Mesothelial cell of epicardium (in vitro differentiated cells): ENCODE data around the gene SYT1. TPM values are rescaled to one million over a fixed set of nuclear protein-coding genes. Genes with fewer than 3 reads are reported as not detected.

Experiments used
- DNase-seq, 2 experiments: peaks; one replicate each; pipeline ENCODE4 v3.0.0; 2021; ENCODE audit warnings: low spot score in 2 of 2; ENCODE audit not compliant: unreplicated experiment in 2 of 2
- H3K27ac Mint-ChIP-seq: 2 replicates; pipeline ENCODE4 v1.8.0; 2021; ENCODE audit warnings: mixed read lengths
- H3K27me3 Mint-ChIP-seq: 2 replicates; pipeline ENCODE4 v1.8.0; 2021; ENCODE audit warnings: low read depth, mixed read lengths
- H3K36me3 Mint-ChIP-seq: 2 replicates; pipeline ENCODE4 v1.8.0; 2021; ENCODE audit warnings: mixed read lengths
- H3K4me1 Mint-ChIP-seq: 2 replicates; pipeline ENCODE4 v1.8.0; 2021; ENCODE audit warnings: mixed read lengths
- H3K4me3 Mint-ChIP-seq: 2 replicates; pipeline ENCODE4 v1.8.0; 2021; ENCODE audit warnings: mild to moderate bottlenecking, moderate library complexity, mixed read lengths
- H3K9me3 Mint-ChIP-seq: 2 replicates; pipeline ENCODE4 v1.8.0; 2021; ENCODE audit warnings: mixed read lengths
- total RNA-seq: library from RNA; stranded (reverse); gene quantifications from 3 replicates; pipeline ENCODE4 v1.2.1, GENCODE V29; 2021
- TF ChIP-seq, protein P1 (sequence below): fragments of 200-600 bp; sonication (generic); IDR thresholded peaks from one replicate; pipeline ENCODE4 v1.5.0; 2021; ENCODE audit warnings: antibody characterized with exemption; ENCODE audit not compliant: unreplicated experiment

The SYT1 gene
- total RNA-seq, 1 donor from 2014 or later = 13.6 TPM

DNA sequence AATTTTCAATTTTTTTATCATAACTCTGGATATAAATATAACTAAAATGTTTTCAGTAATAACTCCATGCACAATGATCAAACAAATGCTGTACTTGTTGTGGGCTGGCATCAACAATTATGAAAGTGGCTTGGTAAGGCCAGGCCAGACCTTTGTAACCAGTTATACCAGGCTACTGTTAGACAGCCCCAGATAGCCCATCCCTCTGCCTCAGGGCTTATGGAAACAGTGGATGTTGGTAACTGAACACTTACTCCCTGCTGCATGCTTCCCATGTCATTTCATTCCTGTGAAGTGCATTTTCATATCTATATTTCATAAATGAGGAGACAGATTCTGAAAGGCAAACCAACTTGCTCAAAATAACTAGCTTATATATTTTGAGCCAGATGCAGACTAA, 195.0 kb downstream of the SYT1 start:
- no peaks in the 10 kb centered on the region for H3K36me3 Mint-ChIP-seq
- no peak for DNase-seq
- H3K27me3 Mint-ChIP-seq = no peaks in the 10 kb centered on the region
- H3K27ac Mint-ChIP-seq = no peak overlapping the region
- H3K4me3 Mint-ChIP-seq = no peak overlapping the region
- TF ChIP-seq, protein P1, sequence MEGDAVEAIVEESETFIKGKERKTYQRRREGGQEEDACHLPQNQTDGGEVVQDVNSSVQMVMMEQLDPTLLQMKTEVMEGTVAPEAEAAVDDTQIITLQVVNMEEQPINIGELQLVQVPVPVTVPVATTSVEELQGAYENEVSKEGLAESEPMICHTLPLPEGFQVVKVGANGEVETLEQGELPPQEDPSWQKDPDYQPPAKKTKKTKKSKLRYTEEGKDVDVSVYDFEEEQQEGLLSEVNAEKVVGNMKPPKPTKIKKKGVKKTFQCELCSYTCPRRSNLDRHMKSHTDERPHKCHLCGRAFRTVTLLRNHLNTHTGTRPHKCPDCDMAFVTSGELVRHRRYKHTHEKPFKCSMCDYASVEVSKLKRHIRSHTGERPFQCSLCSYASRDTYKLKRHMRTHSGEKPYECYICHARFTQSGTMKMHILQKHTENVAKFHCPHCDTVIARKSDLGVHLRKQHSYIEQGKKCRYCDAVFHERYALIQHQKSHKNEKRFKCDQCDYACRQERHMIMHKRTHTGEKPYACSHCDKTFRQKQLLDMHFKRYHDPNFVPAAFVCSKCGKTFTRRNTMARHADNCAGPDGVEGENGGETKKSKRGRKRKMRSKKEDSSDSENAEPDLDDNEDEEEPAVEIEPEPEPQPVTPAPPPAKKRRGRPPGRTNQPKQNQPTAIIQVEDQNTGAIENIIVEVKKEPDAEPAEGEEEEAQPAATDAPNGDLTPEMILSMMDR = no peak
- H3K9me3 Mint-ChIP-seq = no peaks in the 10 kb centered on the region
- H3K4me1 Mint-ChIP-seq = peaks cover 24% of the 10 kb centered on the region

GRCh38 chr12:79063258-79063657, 198.7 kb downstream of the SYT1 start:
- no peak overlapping the region for H3K27ac Mint-ChIP-seq
- no peaks in the 10 kb centered on the region for H3K9me3 Mint-ChIP-seq
- no peak overlapping the region for H3K4me3 Mint-ChIP-seq
- H3K36me3 Mint-ChIP-seq = no peaks in the 10 kb centered on the region
- TF ChIP-seq, protein P1 = no peak
- no peaks in the 10 kb centered on the region for H3K27me3 Mint-ChIP-seq
- DNase-seq = no peak
- peaks cover 19% of the 10 kb centered on the region for H3K4me1 Mint-ChIP-seq

GRCh38 chr12:79067977-79068376, 203.4 kb downstream of the SYT1 start:
- Mint-ChIP-seq H3K4me3 (no peak overlapping the region), H3K27ac (no peak overlapping the region), H3K36me3 (no peaks in the 10 kb centered on the region), H3K9me3 (no peaks in the 10 kb centered on the region), H3K27me3 (no peaks in the 10 kb centered on the region), H3K4me1 (peaks cover 4% of the 10 kb centered on the region)
- TF ChIP-seq, protein P1 = no peak
- DNase-seq = no peak

DNA sequence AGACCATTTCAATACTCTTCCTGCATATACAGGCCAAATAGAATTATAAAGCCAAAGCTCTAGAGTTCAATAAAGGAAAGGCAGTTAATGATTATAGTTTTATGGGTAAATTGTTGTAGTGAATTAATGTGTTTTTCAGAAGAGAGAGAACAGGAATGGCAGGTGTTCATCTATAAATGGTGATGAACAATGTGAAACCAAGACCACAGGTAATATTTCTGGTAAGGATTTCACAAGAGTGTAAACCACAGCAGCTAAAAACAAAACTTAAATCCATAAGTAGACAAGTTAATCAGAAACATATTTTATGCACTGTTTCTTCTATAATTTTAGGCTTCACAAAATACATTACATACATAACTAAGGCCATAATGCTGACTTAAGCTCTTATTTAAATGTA, 204.4 kb downstream of the SYT1 start:
- DNase-seq = no peak
- Mint-ChIP-seq H3K9me3 (no peaks in the 10 kb centered on the region), H3K4me3 (no peak overlapping the region), H3K36me3 (no peaks in the 10 kb centered on the region), H3K4me1 (no peaks in the 10 kb centered on the region), H3K27ac (no peak overlapping the region), H3K27me3 (no peaks in the 10 kb centered on the region)
- TF ChIP-seq, protein P1 = no peak

GRCh38 chr12:79071498-79071897, 206.9 kb downstream of the SYT1 start:
- Mint-ChIP-seq H3K4me1 (no peaks in the 10 kb centered on the region), H3K36me3 (no peaks in the 10 kb centered on the region), H3K4me3 (no peak overlapping the region), H3K9me3 (no peaks in the 10 kb centered on the region), H3K27me3 (no peaks in the 10 kb centered on the region), H3K27ac (no peak overlapping the region)
- TF ChIP-seq, protein P1 = no peak
- DNase-seq = no peak

DNA sequence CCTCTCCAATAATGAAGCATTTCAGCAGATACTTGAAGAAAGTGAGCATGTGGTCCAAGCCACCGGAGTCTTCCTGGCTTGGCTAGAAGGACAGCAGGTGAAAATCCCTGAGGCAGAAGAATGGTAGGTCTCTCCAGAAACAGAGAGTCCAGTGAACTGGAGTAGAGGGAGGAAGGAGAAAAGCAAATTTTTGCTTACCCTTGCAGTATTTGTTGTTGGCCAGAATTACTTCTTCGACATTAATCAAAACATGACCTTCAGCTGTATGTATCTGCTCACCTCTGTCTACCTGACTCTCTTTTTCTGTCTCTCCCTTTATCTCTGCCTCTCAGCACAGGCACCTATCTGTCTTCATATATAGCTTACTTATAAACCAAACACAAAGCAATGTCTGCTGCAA, 208.9 kb downstream of the SYT1 start:
- no peaks in the 10 kb centered on the region for H3K9me3 Mint-ChIP-seq
- no peak for DNase-seq
- no peaks in the 10 kb centered on the region for H3K36me3 Mint-ChIP-seq
- no peaks in the 10 kb centered on the region for H3K4me1 Mint-ChIP-seq
- H3K27ac Mint-ChIP-seq = no peak overlapping the region
- TF ChIP-seq, protein P1 = no peak
- no peaks in the 10 kb centered on the region for H3K27me3 Mint-ChIP-seq
- H3K4me3 Mint-ChIP-seq = no peak overlapping the region
